GM12872 (cell line): Measurements from ENCODE around the gene GAMT.

Experiments
- TF ChIP-seq, protein P1 (sequence below): IDR thresholded peaks from 3 replicates; pipeline ENCODE4 v1.5.1; 2011; ENCODE audit warnings: low read depth, mild to moderate bottlenecking, low read length, moderate library complexity; ENCODE audit not compliant: insufficient read depth

Gene GAMT

GRCh38 chr19:1418496-1418775 lies 17.1 kb upstream of the GAMT start:
- TF ChIP-seq, protein P1, sequence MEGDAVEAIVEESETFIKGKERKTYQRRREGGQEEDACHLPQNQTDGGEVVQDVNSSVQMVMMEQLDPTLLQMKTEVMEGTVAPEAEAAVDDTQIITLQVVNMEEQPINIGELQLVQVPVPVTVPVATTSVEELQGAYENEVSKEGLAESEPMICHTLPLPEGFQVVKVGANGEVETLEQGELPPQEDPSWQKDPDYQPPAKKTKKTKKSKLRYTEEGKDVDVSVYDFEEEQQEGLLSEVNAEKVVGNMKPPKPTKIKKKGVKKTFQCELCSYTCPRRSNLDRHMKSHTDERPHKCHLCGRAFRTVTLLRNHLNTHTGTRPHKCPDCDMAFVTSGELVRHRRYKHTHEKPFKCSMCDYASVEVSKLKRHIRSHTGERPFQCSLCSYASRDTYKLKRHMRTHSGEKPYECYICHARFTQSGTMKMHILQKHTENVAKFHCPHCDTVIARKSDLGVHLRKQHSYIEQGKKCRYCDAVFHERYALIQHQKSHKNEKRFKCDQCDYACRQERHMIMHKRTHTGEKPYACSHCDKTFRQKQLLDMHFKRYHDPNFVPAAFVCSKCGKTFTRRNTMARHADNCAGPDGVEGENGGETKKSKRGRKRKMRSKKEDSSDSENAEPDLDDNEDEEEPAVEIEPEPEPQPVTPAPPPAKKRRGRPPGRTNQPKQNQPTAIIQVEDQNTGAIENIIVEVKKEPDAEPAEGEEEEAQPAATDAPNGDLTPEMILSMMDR, result no peak

GRCh38 chr19:1417681-1418495 lies 16.5 kb upstream of the GAMT start:
- TF ChIP-seq, protein P1, result no peak

- TF ChIP-seq, protein P1, result no peak
Observed at GRCh38 chr19:1417145-1417544, 15.8 kb upstream of the GAMT start.

DNA sequence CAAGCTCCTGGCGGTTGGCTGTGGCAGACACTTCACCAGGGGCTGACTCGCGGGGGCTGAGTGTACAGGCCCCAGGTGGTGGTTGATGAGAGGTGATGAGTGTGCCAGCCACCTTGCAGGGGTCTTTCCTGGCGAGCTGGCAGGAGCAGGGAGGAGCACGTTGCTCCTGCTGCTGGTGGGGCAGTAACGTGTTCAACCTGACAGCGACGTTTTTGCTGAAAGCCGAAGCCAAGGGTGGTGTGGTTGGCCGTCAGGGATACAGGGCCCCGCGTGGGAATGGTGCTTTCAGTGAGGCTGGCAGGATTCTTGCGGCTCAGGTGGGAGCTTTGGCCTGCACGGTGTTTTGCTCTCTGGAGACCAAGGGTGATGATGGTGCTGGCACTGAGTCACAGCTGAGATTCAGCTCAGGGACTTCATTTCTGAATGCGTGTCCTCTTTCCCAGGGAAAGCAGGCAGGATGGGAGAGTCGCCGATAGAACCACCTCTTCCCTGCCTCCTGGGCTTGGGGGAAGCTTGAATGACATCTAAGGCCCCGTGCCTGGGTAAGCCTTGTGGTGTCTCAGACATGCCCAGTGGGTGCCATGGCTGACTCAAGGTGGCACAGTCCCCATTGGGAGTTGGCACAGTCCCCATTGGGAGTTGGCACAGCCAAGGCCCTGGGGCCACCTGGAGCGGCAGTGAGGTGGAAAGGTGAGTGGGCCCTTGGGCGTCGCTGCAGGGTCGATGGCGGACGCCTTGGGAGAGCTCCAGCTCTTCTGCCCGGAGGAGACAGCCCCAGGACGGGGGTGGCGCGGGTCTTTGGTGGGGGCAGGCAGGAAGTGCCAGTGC lies 14.9 kb upstream of the GAMT start:
- TF ChIP-seq, protein P1, result no peak

DNA sequence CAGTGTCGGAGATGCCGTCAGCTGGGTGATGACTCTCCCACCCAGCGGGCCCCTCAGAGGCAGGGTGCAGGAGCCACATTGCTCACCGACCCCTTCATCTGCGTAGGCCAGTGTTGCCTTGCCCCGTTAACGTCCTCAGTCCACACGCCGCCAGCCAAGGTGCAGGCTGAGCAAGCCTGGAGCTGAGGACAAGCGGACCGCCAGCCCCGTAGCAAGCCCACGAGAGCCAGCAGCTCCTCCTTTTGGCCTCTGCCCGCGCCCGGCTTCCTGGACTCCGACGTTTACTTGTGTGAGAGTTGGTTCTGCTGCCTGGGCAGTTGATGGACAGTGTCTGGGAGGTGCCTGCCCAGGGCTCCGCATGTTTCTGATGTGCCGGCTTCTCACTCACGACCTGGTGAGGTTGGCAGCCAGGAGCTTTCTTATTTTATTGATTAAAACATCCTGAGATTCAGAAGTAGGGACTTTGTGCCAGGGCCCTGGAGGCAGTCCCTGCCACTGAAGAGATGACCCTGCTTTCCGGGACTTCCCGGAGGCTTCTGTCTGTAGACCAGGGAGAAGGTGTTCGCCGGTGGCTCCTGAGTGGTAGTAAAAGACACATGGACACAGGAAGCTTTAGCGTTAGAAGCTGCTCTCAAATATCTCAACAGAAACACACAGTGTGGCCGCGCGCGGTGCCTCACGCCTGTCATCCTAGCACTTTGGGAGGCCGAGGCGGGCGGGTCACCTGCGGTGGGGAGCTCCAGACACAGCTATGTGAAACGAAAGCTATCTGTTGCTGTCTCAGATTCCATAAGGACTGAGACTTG lies 11.9 kb upstream of the GAMT start:
- TF ChIP-seq, protein P1, result no peak

DNA sequence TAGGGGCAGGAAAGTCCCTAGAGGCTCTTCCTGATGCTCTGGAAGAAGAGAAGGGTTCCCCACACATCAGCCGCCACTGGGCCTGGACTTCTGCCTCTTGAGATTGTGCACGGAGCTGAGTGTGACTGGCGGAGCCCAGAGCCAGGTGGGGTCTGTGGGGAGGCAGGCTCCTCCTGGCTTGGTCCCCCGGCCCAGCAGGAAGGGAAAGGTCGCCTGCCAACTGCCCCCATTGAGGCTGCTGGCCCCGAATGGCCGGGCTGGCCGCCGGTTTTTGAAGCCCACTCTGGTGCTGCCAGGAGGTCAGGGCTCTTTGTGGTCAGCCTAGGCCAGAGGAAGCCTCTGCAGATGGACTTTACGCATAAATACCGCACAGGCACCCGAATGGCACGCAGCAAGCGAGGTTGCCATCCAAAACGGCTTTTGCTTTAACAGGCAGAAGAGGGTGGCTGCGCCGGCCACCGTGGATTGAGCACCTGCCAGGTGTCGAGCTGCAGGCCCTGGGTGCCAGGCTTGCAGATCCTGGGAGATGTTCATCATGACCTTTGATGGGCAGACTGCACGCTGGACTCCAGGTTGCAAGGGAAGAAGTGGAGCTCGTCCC lies 11.1 kb upstream of the GAMT start:
- TF ChIP-seq, protein P1, result no peak
